Astrocyte (in vitro differentiated cells and primary cell): ENCODE measurements around the gene KLHDC8B. TPM values are rescaled to one million over a fixed set of nuclear protein-coding genes. Genes with fewer than 3 reads are reported as not detected.

Source experiments
- DNase-seq: peaks from one replicate; pipeline ENCODE4 v3.0.0-alpha.2; 2010; ENCODE audit warnings: low read depth
- FAIRE-seq: peaks from 2 replicates; lab custom pipeline; 2011; peaks lifted over from hg19 to GRCh38; lab: Jason Lieb, UNC
- H2AFZ ChIP-seq: 2 replicates; pipeline ENCODE4 v1.6.0; 2012; ENCODE audit warnings: low read depth, low read length, inconsistent platforms
- H3K27ac ChIP-seq: 2 replicates; pipeline ENCODE4 v1.5.1; 2011; ENCODE audit warnings: low read depth, low read length, inconsistent platforms
- H3K27me3 ChIP-seq: 2 replicates; pipeline ENCODE4 v1.6.0; 2011; ENCODE audit warnings: low read length, inconsistent platforms; ENCODE audit not compliant: insufficient read depth
- H3K36me3 ChIP-seq: 2 replicates; pipeline ENCODE4 v1.5.1; 2011; ENCODE audit warnings: low read length, inconsistent platforms; ENCODE audit not compliant: insufficient read depth
- H3K4me1 ChIP-seq: 2 replicates; pipeline ENCODE4 v1.5.1; 2011; ENCODE audit warnings: low read length, inconsistent platforms; ENCODE audit not compliant: insufficient read depth
- H3K4me2 ChIP-seq: 2 replicates; pipeline ENCODE4 v1.6.0; 2012; ENCODE audit warnings: low read length, inconsistent platforms
- H3K4me3 ChIP-seq: 2 replicates; pipeline ENCODE4 v1.5.1; 2011; ENCODE audit warnings: low read depth, mild to moderate bottlenecking, low read length, inconsistent platforms; ENCODE audit not compliant: insufficient read depth
- H3K79me2 ChIP-seq: 2 replicates; pipeline ENCODE4 v1.6.0; 2012; ENCODE audit warnings: mild to moderate bottlenecking, low read length, inconsistent platforms; ENCODE audit not compliant: insufficient read depth
- H3K9ac ChIP-seq: 2 replicates; pipeline ENCODE4 v1.6.0; 2012; ENCODE audit warnings: mild to moderate bottlenecking, low read length, inconsistent platforms
- H3K9me3 ChIP-seq: 2 replicates; pipeline ENCODE4 v1.5.1; 2012; ENCODE audit warnings: low read depth, mild to moderate bottlenecking, low read length, inconsistent platforms; ENCODE audit not compliant: insufficient read depth
- H4K20me1 ChIP-seq: 2 replicates; pipeline ENCODE4 v1.6.0; 2012; ENCODE audit warnings: low read length, inconsistent platforms; ENCODE audit not compliant: insufficient read depth
- H3K27ac Mint-ChIP-seq: one replicate; pipeline ENCODE4 v1.8.0; 2021; ENCODE audit warnings: mild to moderate bottlenecking, mixed read lengths; ENCODE audit not compliant: unreplicated experiment
- H3K27me3 Mint-ChIP-seq: one replicate; pipeline ENCODE4 v1.8.0; 2021; ENCODE audit warnings: low read depth, mixed read lengths; ENCODE audit not compliant: unreplicated experiment
- H3K36me3 Mint-ChIP-seq: one replicate; pipeline ENCODE4 v1.8.0; 2021; ENCODE audit warnings: low read depth, mixed read lengths; ENCODE audit not compliant: unreplicated experiment
- H3K4me1 Mint-ChIP-seq: one replicate; pipeline ENCODE4 v1.8.0; 2021; ENCODE audit warnings: low read depth, mixed read lengths; ENCODE audit not compliant: unreplicated experiment
- H3K4me3 Mint-ChIP-seq: one replicate; pipeline ENCODE4 v1.8.0; 2021; ENCODE audit warnings: mild to moderate bottlenecking, moderate library complexity, mixed read lengths; ENCODE audit not compliant: unreplicated experiment
- H3K9me3 Mint-ChIP-seq: one replicate; pipeline ENCODE4 v1.8.0; 2021; ENCODE audit warnings: mild to moderate bottlenecking, mixed read lengths; ENCODE audit not compliant: unreplicated experiment
- CTCF ChIP-seq: IDR thresholded peaks from 2 replicates; pipeline ENCODE4 v1.5.1; 2011; ENCODE audit warnings: low read depth, mild to moderate bottlenecking, inconsistent platforms, low read length, moderate library complexity; ENCODE audit not compliant: insufficient read depth
- EZH2 ChIP-seq: IDR thresholded peaks from 2 replicates; pipeline ENCODE4 v1.6.1; 2012; ENCODE audit warnings: mild to moderate bottlenecking, low read length, inconsistent platforms; ENCODE audit not compliant: insufficient read depth
- total RNA-seq: library from RNA; stranded (reverse); gene quantifications from 2 replicates; pipeline ENCODE4 v1.2.1, GENCODE V29; 2021

KLHDC8B gene
- total RNA-seq, 1 donor from 2014 or later = 31.6 TPM

GRCh38 chr3:49163609-49164008 lies 7.8 kb upstream of the KLHDC8B start:
- Mint-ChIP-seq H3K36me3 (peaks cover 9% of the 10 kb centered on the region), H3K4me1 (peaks cover 13% of the 10 kb centered on the region), H3K9me3 (no peaks in the 10 kb centered on the region), H3K27ac (no peak overlapping the region), H3K27me3 (no peaks in the 10 kb centered on the region), H3K4me3 (no peak overlapping the region)
- Histone ChIP-seq H3K27me3 (no peaks in the 10 kb centered on the region), H3K79me2 (peaks cover 30% of the 10 kb centered on the region), H3K4me2 (no peak overlapping the region), H3K4me3 (no peak overlapping the region), H3K9ac (no peak overlapping the region), H3K9me3 (no peaks in the 10 kb centered on the region), H2AFZ (no peak overlapping the region), H3K4me1 (peaks cover 12% of the 10 kb centered on the region), H3K36me3 (peaks cover 6% of the 10 kb centered on the region), H3K27ac (no peak overlapping the region), H4K20me1 (peaks cover 18% of the 10 kb centered on the region)
- TF ChIP-seq EZH2 (no peak), CTCF (no peak)
- no peak for FAIRE-seq
- no peak for DNase-seq

- Histone ChIP-seq H3K9me3 (no peaks in the 10 kb centered on the region), H3K27me3 (no peaks in the 10 kb centered on the region), H4K20me1 (peaks cover 18% of the 10 kb centered on the region), H3K79me2 (peaks cover 30% of the 10 kb centered on the region), H3K27ac (peak overlapping the region; percentile 47), H3K4me2 (peak overlapping the region; percentile 86), H3K9ac (peak overlapping the region; percentile 89), H3K4me3 (peak overlapping the region; percentile 72), H3K4me1 (peaks cover 12% of the 10 kb centered on the region), H2AFZ (no peak overlapping the region), H3K36me3 (peaks cover 6% of the 10 kb centered on the region)
- peaks cover 9% of the 10 kb centered on the region for H3K36me3 Mint-ChIP-seq
- DNase-seq (no peak), FAIRE-seq (peak; percentile 37)
- peak overlapping the region; percentile 95 for H3K4me3 Mint-ChIP-seq
- no peaks in the 10 kb centered on the region for H3K9me3 Mint-ChIP-seq
- no peak for TF ChIP-seq CTCF
- no peak for TF ChIP-seq EZH2
- H3K27me3 Mint-ChIP-seq = no peaks in the 10 kb centered on the region
- peak overlapping the region; percentile 91 for H3K27ac Mint-ChIP-seq
- H3K4me1 Mint-ChIP-seq = peaks cover 9% of the 10 kb centered on the region
Measured at GRCh38 chr3:49164983-49165720, 6.2 kb upstream of the KLHDC8B start.
